Endothelial cell of umbilical vein (primary cell): ENCODE results near the gene EXOC6.

Experiments used
- CTCF ChIP-seq, 2 donors: IDR thresholded peaks; 1 replicate in 1 of 2; 2 replicates in 1 of 2; pipeline ENCODE4 v1.5.1; 2011; ENCODE audit warnings: low read length in 2 of 2, mild to moderate bottlenecking in 2 of 2, moderate library complexity in 2 of 2, control low read depth in 1 of 2, inconsistent platforms in 1 of 2, low read depth in 1 of 2; ENCODE audit not compliant: insufficient read depth in 1 of 2; ENCODE audit errors: extremely low read depth in 1 of 2
- EZH2 ChIP-seq: IDR thresholded peaks from 2 replicates; pipeline ENCODE4 v1.6.1; 2012; ENCODE audit warnings: borderline replicate concordance, low read depth, mild to moderate bottlenecking, moderate library complexity, low read length, inconsistent platforms; ENCODE audit not compliant: severe bottlenecking
- POLR2A ChIP-seq: IDR thresholded peaks from 2 replicates; pipeline ENCODE4 v1.6.1; 2012; ENCODE audit warnings: low read depth, mild to moderate bottlenecking, control low read depth, low read length
- POLR2AphosphoS5 ChIP-seq: IDR thresholded peaks from 2 replicates; pipeline ENCODE4 v1.6.1; 2012; ENCODE audit warnings: low read depth, mild to moderate bottlenecking, control low read depth, low read length, moderate library complexity; ENCODE audit not compliant: insufficient read depth

GRCh38 chr10:93076871-93077270, 228.6 kb downstream of the EXOC6 start:
- TF ChIP-seq POLR2AphosphoS5, result no peak
- no peak for TF ChIP-seq POLR2A
- TF ChIP-seq CTCF (IDR thresholded peaks at IDR 0.05; ENCODE audit: extremely low read depth in 1 of 2, insufficient read depth in 1 of 2, low read depth in 1 of 2, low read length in 2 of 2), result no peak
- no peak for TF ChIP-seq EZH2
